Neural cell (in vitro differentiated cells): ENCODE data around the gene HOXC11.

Experiments used
- RAD21 ChIP-seq: fragments of 450-650 bp; conservative IDR thresholded peaks from 2 replicates; pipeline ENCODE4 v1.6.1; 2014; ENCODE audit warnings: antibody characterized with exemption, mild to moderate bottlenecking, moderate library complexity
- TAF1 ChIP-seq: IDR thresholded peaks from 2 replicates; pipeline ENCODE4 v1.6.1; 2012; ENCODE audit warnings: low read depth
- TF ChIP-seq, protein P1 (sequence below): fragments of 450-650 bp; IDR thresholded peaks from 2 replicates; pipeline ENCODE4 v1.5.1; 2014; ENCODE audit warnings: antibody characterized with exemption, mild to moderate bottlenecking, moderate library complexity; ENCODE audit not compliant: poor library complexity, severe bottlenecking

DNA sequence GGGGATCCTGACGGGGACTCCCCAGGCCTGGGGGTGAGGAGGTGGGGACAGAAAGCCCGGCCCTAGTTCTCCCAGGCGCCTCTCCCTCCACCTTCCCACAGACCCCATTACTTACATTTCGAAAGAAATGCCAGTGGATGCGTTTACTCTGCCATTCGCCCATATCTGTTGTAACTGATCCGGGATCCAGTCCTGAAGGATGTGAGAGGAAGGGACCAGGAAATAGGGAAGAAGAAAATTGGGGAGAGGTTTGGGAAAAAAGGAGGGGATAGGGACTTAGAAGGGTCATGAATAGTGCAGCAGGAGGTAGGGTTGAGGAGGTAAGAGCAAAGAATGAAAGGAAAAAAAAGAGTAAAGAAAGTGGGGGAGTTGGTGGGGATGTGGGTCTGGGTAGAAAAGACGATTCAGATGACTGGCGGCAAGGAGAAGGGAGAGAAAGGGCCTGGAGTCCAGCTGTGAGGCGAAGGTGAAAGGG, 17.1 kb upstream of the HOXC11 start:
- TF ChIP-seq, protein P1, sequence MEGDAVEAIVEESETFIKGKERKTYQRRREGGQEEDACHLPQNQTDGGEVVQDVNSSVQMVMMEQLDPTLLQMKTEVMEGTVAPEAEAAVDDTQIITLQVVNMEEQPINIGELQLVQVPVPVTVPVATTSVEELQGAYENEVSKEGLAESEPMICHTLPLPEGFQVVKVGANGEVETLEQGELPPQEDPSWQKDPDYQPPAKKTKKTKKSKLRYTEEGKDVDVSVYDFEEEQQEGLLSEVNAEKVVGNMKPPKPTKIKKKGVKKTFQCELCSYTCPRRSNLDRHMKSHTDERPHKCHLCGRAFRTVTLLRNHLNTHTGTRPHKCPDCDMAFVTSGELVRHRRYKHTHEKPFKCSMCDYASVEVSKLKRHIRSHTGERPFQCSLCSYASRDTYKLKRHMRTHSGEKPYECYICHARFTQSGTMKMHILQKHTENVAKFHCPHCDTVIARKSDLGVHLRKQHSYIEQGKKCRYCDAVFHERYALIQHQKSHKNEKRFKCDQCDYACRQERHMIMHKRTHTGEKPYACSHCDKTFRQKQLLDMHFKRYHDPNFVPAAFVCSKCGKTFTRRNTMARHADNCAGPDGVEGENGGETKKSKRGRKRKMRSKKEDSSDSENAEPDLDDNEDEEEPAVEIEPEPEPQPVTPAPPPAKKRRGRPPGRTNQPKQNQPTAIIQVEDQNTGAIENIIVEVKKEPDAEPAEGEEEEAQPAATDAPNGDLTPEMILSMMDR = no peak
- no peak for TF ChIP-seq RAD21
- TF ChIP-seq TAF1 = no peak
